Spleen (tissue), 11 donors: Measurements from ENCODE around the gene ACTA1. TPM values are rescaled to one million over a fixed set of nuclear protein-coding genes. Genes with fewer than 3 reads are reported as not detected.

Experiments
- DNase-seq: peaks from one replicate; pipeline ENCODE4 v3.0.0-alpha.2; 2020
- H3K27ac ChIP-seq, 8 donors: fragments of 200-600 bp; sonication (generic) in 7 of 8; 1 replicate in 4 of 8; 2 replicates in 4 of 8; pipeline versions ENCODE4 v1.5.0 to v1.8.0; 2016 to 2021; ENCODE audit warnings: inconsistent platforms in 4 of 8, mild to moderate bottlenecking in 4 of 8, moderate library complexity in 1 of 8
- H3K27me3 ChIP-seq, 7 donors: fragments of 200-600 bp; sonication (generic) in 6 of 7; replicated peaks in 1 of 7; 1 replicate in 4 of 7; 2 replicates in 3 of 7; pipeline versions ENCODE4 v1.5.0 to v1.8.0; 2016 to 2021; ENCODE audit warnings: inconsistent platforms in 3 of 7, mild to moderate bottlenecking in 1 of 7
- H3K36me3 ChIP-seq, 6 donors: fragments of 200-600 bp; sonication (generic) in 5 of 6; 1 replicate in 4 of 6; 2 replicates in 2 of 6; pipeline versions ENCODE4 v1.5.0 to v1.8.0; 2016 to 2021; ENCODE audit warnings: inconsistent platforms in 2 of 6
- H3K4me1 ChIP-seq, 6 donors: fragments of 200-600 bp; sonication (generic) in 5 of 6; 1 replicate in 3 of 6; 2 replicates in 3 of 6; pipeline versions ENCODE4 v1.5.0 to v1.8.0; 2016 to 2021; ENCODE audit warnings: inconsistent platforms in 3 of 6
- H3K4me3 ChIP-seq, 8 donors: fragments of 200-600 bp; sonication (generic) in 7 of 8; 1 replicate in 4 of 8; 2 replicates in 4 of 8; pipeline versions ENCODE4 v1.5.0 to v1.8.0; 2016 to 2021; ENCODE audit warnings: inconsistent platforms in 4 of 8, mild to moderate bottlenecking in 4 of 8, moderate library complexity in 2 of 8
- H3K9me3 ChIP-seq, 8 donors: fragments of 200-600 bp; sonication (generic) in 7 of 8; 1 replicate in 4 of 8; 2 replicates in 4 of 8; pipeline versions ENCODE4 v1.5.0 to v1.8.0; 2016 to 2021; ENCODE audit warnings: inconsistent platforms in 4 of 8
- CTCF ChIP-seq, 11 experiments: fragments of 200-600 bp in 7 of 11; fragments of 450-650 bp in 4 of 11; sonication (generic) in 4 of 11; IDR thresholded peaks in 8 of 11; conservative IDR thresholded peaks in 3 of 11; 1 replicate in 7 of 11; 2 replicates in 4 of 11; pipeline versions ENCODE4 v1.4.0 to v1.8.0; 2016 to 2021; ENCODE audit warnings: antibody characterized with exemption in 11 of 11, inconsistent platforms in 4 of 11, mild to moderate bottlenecking in 1 of 11
- POLR2A ChIP-seq, 3 donors: fragments of 450-650 bp; IDR thresholded peaks; one replicate each; pipeline ENCODE4 v1.5.1; 2017; ENCODE audit warnings: antibody characterized with exemption in 3 of 3, mild to moderate bottlenecking in 1 of 3
- POLR2AphosphoS5 ChIP-seq, 3 donors: sonication (generic); formaldehyde crosslinking; IDR thresholded peaks; one replicate each; pipeline ENCODE4 v1.5.1; 2017; ENCODE audit warnings: antibody characterized with exemption in 3 of 3
- WGBS, 5 donors: extraction: QIAGEN DNeasy Blood & Tissue Kit in 3 of 5; methylation state at CpG; one replicate each; pipeline versions ENCODE4 v1.1.5 to v1.1.7; 2013 to 2018; 5-methylcytosine and 5-hydroxymethylcytosine counted together
- intact Hi-C: fragments of 100-400 bp; cut with DNase I; formaldehyde crosslinking; loops from one replicate; pipeline ENCODE4 v1.15.0; 2023; ENCODE audit warnings: low total_unique reads
- polyA plus RNA-seq, 3 donors: library from polyadenylated mRNA; stranded (reverse); fragments of 200-250 nt; gene quantifications; one replicate each; pipeline ENCODE4 v1.2.1, GENCODE V29; 2013
- small RNA-seq, 4 donors: library from RNA; depleted of rRNA; stranded (forward); fragments of <200 nt; gene quantifications; one replicate each; pipeline ENCODE3, GENCODE V24; 2016
- total RNA-seq, 7 donors: library from RNA; depleted of rRNA in 3 of 7; stranded (reverse); fragments of >200 nt in 3 of 7; fragmentation: NEBNext Ultra II Directional in 4 of 7; extraction: Animal tissue kit (Norgen Biotek cat#: 25700) in 4 of 7; gene quantifications; one replicate each; pipeline versions ENCODE4 v1.1.0 to v1.2.1, GENCODE V29; 2016 to 2021
- donor health status: healthy with polysubstance abuse.
- donor health status: DM: no; HTN: no; CAD: no; lungs with moderate emphysema.
- donor health status: DM: no; HTN: no; CAD: no.
- donor health status: Bipolar disorder and iron deficiency.
- donor health status: healthy.
- donor health status: DM: no; HTN: no; CAD: no.
- donor health status: DM: yes; HTN: yes; CAD: no.

The ACTA1 gene
- total and polyA plus RNA-seq, 10 donors, result 0.61 to 5.0 (median 0.81) TPM; not detected in 6

DNA sequence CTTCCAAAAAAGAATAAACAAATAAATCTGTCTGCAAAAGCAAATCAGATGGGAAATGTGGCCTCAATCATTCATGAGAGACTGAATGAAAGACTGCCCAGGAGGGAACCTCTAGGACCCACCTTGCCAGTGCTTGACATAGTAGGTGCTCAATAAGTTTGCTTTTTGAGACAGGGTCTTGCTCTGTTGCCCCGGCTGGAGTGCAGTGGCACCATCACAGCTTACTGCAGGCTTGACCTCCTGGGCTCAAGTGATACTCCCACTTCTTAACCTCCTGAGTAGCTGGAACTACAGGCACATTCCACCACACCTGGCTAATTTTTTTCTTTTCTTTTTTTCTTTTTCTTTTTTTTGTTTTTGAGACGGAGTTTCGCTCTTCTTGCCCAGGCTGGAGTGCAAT is 50.7 kb downstream of the ACTA1 start:
- WGBS, 5 donors, result 94 to 99% (median 95%) methylated on average over 3 of the region's 3 CpGs
- H3K27me3 ChIP-seq, result peaks cover 0 to 38% (median 0%) of the 10 kb centered on the region in 7 donors
- H3K4me3 ChIP-seq, result no peak overlapping the region
- intact Hi-C loops, result no loop called here
- no peaks in the 10 kb centered on the region for H3K4me1 ChIP-seq
- H3K36me3 ChIP-seq, result no peaks in the 10 kb centered on the region
- TF ChIP-seq POLR2A (IDR thresholded peaks at IDR 0.05), result no peak
- TF ChIP-seq POLR2AphosphoS5 (IDR thresholded peaks at IDR 0.05), result no peak
- no peak for TF ChIP-seq CTCF (IDR thresholded peaks at IDR 0.05 in 8 of 11, conservative IDR thresholded peaks at IDR 0.05 in 3 of 11)
- no peaks in the 10 kb centered on the region for H3K9me3 ChIP-seq
- no peak overlapping the region for H3K27ac ChIP-seq
- no peak for DNase-seq

Small RNA genes lying within 50 kb of the gene (small RNA-seq; reads per million reads assigned to genes)
- gene RN7SKP276, result 0 reads per million in 4 donors
- 0 reads per million in 4 donors for gene RNU6-180P

Other genes starting within 250 kb of the ACTA1 start
- gene RAB4A, start 163.0 kb downstream of the ACTA1 start, total RNA-seq, result 10 to 100 TPM; 19.7 to 49.8 (median 35.3) TPM
- 10 to 100 TPM; 20.7 to 23.3 (median 22.2) TPM for gene RAB4A, start 163.0 kb downstream of the ACTA1 start, polyA plus RNA-seq
- 10 to 100 TPM in 3 of 7 donors, 1 to 10 TPM in 4; 7.9 to 11.4 (median 9.6) TPM for gene CCSAP, start 91.0 kb downstream of the ACTA1 start, total RNA-seq
- gene CCSAP, start 91.0 kb downstream of the ACTA1 start, polyA plus RNA-seq, result 1 to 10 TPM; 2.1 to 7.1 (median 4.9) TPM
- gene NUP133, start 74.2 kb upstream of the ACTA1 start, total RNA-seq, result 10 to 100 TPM; 23.0 to 42.8 (median 38.4) TPM
- 10 to 100 TPM; 15.3 to 21.0 (median 17.8) TPM for gene NUP133, start 74.2 kb upstream of the ACTA1 start, polyA plus RNA-seq
- 10 to 100 TPM; 13.6 to 21.9 (median 16.3) TPM for gene ABCB10, start 124.6 kb upstream of the ACTA1 start, total RNA-seq
- gene ABCB10, start 124.6 kb upstream of the ACTA1 start, polyA plus RNA-seq, result 1 to 10 TPM; 6.9 to 7.7 (median 7.3) TPM
- 10 to 100 TPM; 15.8 to 24.7 (median 18.2) TPM for gene TAF5L, start 192.0 kb upstream of the ACTA1 start, total RNA-seq
- 10 to 100 TPM in 1 of 3 donors, 1 to 10 TPM in 2; 7.0 to 10.9 (median 7.7) TPM for gene TAF5L, start 192.0 kb upstream of the ACTA1 start, polyA plus RNA-seq
- 10 to 100 TPM in 3 of 7 donors, 1 to 10 TPM in 4; 6.7 to 13.6 (median 9.8) TPM for gene URB2, start 192.2 kb upstream of the ACTA1 start, total RNA-seq
- 1 to 10 TPM; 2.1 to 3.5 (median 2.4) TPM for gene URB2, start 192.2 kb upstream of the ACTA1 start, polyA plus RNA-seq